Progenitor cell of endocrine pancreas (in vitro differentiated cells): ENCODE results near the gene GAGE12F. TPM values are rescaled to one million over a fixed set of nuclear protein-coding genes. Genes with fewer than 3 reads are reported as not detected.

Experiments used
- DNase-seq: peaks from one replicate; pipeline ENCODE4 v3.0.0; 2021; ENCODE audit warnings: low spot score; ENCODE audit not compliant: unreplicated experiment
- H3K27ac Mint-ChIP-seq: 2 replicates; pipeline ENCODE4 v1.8.0; 2021; ENCODE audit warnings: mild to moderate bottlenecking, moderate library complexity, mixed read lengths
- H3K27me3 Mint-ChIP-seq: 2 replicates; pipeline ENCODE4 v1.8.0; 2021; ENCODE audit warnings: mixed read lengths
- H3K36me3 Mint-ChIP-seq: 2 replicates; pipeline ENCODE4 v1.8.0; 2022; ENCODE audit warnings: mixed read lengths; ENCODE audit not compliant: insufficient read depth
- H3K4me1 Mint-ChIP-seq: 2 replicates; pipeline ENCODE4 v1.8.0; 2021; ENCODE audit warnings: low read depth, mixed read lengths
- H3K4me3 Mint-ChIP-seq: 2 replicates; pipeline ENCODE4 v1.8.0; 2021; ENCODE audit warnings: low read depth, mild to moderate bottlenecking, moderate library complexity, mixed read lengths
- H3K9me3 Mint-ChIP-seq: 2 replicates; pipeline ENCODE4 v1.8.0; 2021; ENCODE audit warnings: low read depth, mixed read lengths
- total RNA-seq: library from RNA; stranded (reverse); gene quantifications from 2 replicates; pipeline ENCODE4 v1.2.1, GENCODE V29; 2021
- TF ChIP-seq, protein P1 (sequence below): fragments of 200-600 bp; sonication (generic); IDR thresholded peaks from one replicate; pipeline ENCODE4 v1.5.0; 2021; ENCODE audit warnings: antibody characterized with exemption, mild to moderate bottlenecking; ENCODE audit not compliant: unreplicated experiment

GAGE12F gene
- total RNA-seq, 1 donor from 2014 or later: not detected

GRCh38 chrX:49610718-49611310 is 50.2 kb downstream of the GAGE12F start:
- H3K27me3 Mint-ChIP-seq: no peaks in the 10 kb centered on the region
- TF ChIP-seq, protein P1, sequence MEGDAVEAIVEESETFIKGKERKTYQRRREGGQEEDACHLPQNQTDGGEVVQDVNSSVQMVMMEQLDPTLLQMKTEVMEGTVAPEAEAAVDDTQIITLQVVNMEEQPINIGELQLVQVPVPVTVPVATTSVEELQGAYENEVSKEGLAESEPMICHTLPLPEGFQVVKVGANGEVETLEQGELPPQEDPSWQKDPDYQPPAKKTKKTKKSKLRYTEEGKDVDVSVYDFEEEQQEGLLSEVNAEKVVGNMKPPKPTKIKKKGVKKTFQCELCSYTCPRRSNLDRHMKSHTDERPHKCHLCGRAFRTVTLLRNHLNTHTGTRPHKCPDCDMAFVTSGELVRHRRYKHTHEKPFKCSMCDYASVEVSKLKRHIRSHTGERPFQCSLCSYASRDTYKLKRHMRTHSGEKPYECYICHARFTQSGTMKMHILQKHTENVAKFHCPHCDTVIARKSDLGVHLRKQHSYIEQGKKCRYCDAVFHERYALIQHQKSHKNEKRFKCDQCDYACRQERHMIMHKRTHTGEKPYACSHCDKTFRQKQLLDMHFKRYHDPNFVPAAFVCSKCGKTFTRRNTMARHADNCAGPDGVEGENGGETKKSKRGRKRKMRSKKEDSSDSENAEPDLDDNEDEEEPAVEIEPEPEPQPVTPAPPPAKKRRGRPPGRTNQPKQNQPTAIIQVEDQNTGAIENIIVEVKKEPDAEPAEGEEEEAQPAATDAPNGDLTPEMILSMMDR: no peak
- no peak for DNase-seq
- H3K4me3 Mint-ChIP-seq: no peak overlapping the region
- H3K36me3 Mint-ChIP-seq: peaks cover 2% of the 10 kb centered on the region
- peak overlapping the region; percentile 29 for H3K27ac Mint-ChIP-seq
- peaks cover 33% of the 10 kb centered on the region for H3K9me3 Mint-ChIP-seq
- peaks cover 2% of the 10 kb centered on the region for H3K4me1 Mint-ChIP-seq

Other genes with a start within 250 kb of the GAGE12F start
- gene GAGE12J, start 238.8 kb upstream of the GAGE12F start, total RNA-seq: not detected in 2 replicates
- not detected in 2 replicates for gene GAGE13, start 229.3 kb upstream of the GAGE12F start, total RNA-seq
- gene GAGE12C, start 28.7 kb upstream of the GAGE12F start, total RNA-seq: not detected in 2 replicates
- gene GAGE12D, start 19.1 kb upstream of the GAGE12F start, total RNA-seq: not detected in 2 replicates
- gene GAGE12E, start 9.6 kb upstream of the GAGE12F start, total RNA-seq: not detected in 2 replicates
- gene GAGE12G, start 9.6 kb downstream of the GAGE12F start, total RNA-seq: not detected in 2 replicates
- not detected in 2 replicates for gene GAGE12H, start 19.1 kb downstream of the GAGE12F start, total RNA-seq
- gene GAGE2A, start 28.7 kb downstream of the GAGE12F start, total RNA-seq: not detected in 2 replicates
- not detected in 2 replicates for gene GAGE1, start 38.2 kb downstream of the GAGE12F start, total RNA-seq
- not detected in 2 replicates for gene PAGE1, start 135.1 kb downstream of the GAGE12F start, total RNA-seq